ENCODE measurements around the gene TMEM220. TPM values are rescaled to one million over a fixed set of nuclear protein-coding genes. Genes with fewer than 3 reads are reported as not detected.

TMEM220 gene
- total RNA-seq, 2 experiments from 2014 or later = 2.9 to 3.2 TPM

- CTCF ChIA-PET = no interaction called here
- Histone ChIP-seq H3K4me3 (ENCODE audit: low read length) (no peak overlapping the region), H3K27me3 (ENCODE audit: control insufficient read depth in 1 of 2, insufficient read depth in 2 of 2, low read length in 2 of 2) (no peaks in the 10 kb centered on the region), H3K4me1 (ENCODE audit: insufficient read depth, low read length) (no peaks in the 10 kb centered on the region), H3K27ac (ENCODE audit: low read depth in 1 of 2, low read length in 2 of 2) (no peak overlapping the region), H3K9me3 (ENCODE audit: control insufficient read depth in 1 of 2, insufficient read depth in 1 of 2, low read length in 2 of 2) (no peaks in the 10 kb centered on the region), H3K36me3 (ENCODE audit: insufficient read depth, low read length) (no peaks in the 10 kb centered on the region)
- Mint-ChIP-seq H3K4me3 (no peak overlapping the region), H3K4me1 (ENCODE audit: low read depth) (no peaks in the 10 kb centered on the region), H3K27ac (no peak overlapping the region), H3K27me3 (peaks cover 4% of the 10 kb centered on the region), H3K36me3 (ENCODE audit: low read depth) (no peaks in the 10 kb centered on the region), H3K9me3 (no peaks in the 10 kb centered on the region)
- TF ChIP-seq CTCF (IDR thresholded peaks at IDR 0.05) = no peak
- DNase-seq = no peak
- intact Hi-C loops (cut with DNase I, micrococcal nuclease) = no loop called here
- POLR2A ChIA-PET = no interaction called here
- ATAC-seq (ENCODE audit: poor library complexity) = no peak
These were observed 21.7 kb upstream of the TMEM220 start for GRCh38 chr17:10751563-10751962.

GRCh38 chr17:10750210-10750609 is 20.4 kb upstream of the TMEM220 start:
- Histone ChIP-seq H3K27ac (ENCODE audit: low read depth in 1 of 2, low read length in 2 of 2) (no peak overlapping the region), H3K4me3 (ENCODE audit: low read length) (no peak overlapping the region), H3K36me3 (ENCODE audit: insufficient read depth, low read length) (no peaks in the 10 kb centered on the region), H3K4me1 (ENCODE audit: insufficient read depth, low read length) (no peaks in the 10 kb centered on the region), H3K9me3 (ENCODE audit: control insufficient read depth in 1 of 2, insufficient read depth in 1 of 2, low read length in 2 of 2) (no peaks in the 10 kb centered on the region), H3K27me3 (ENCODE audit: control insufficient read depth in 1 of 2, insufficient read depth in 2 of 2, low read length in 2 of 2) (no peaks in the 10 kb centered on the region)
- DNase-seq = no peak
- peaks cover 5% of the 10 kb centered on the region for H3K4me1 Mint-ChIP-seq (ENCODE audit: low read depth)
- no peak for TF ChIP-seq CTCF (IDR thresholded peaks at IDR 0.05)
- intact Hi-C loops (cut with DNase I, micrococcal nuclease) = no loop called here
- H3K36me3 Mint-ChIP-seq (ENCODE audit: low read depth) = no peaks in the 10 kb centered on the region
- H3K27me3 Mint-ChIP-seq = peaks cover 4% of the 10 kb centered on the region
- POLR2A ChIA-PET = no interaction called here
- H3K4me3 Mint-ChIP-seq = no peak overlapping the region
- CTCF ChIA-PET = no interaction called here
- no peak for ATAC-seq (ENCODE audit: poor library complexity)
- H3K27ac Mint-ChIP-seq = no peak overlapping the region
- H3K9me3 Mint-ChIP-seq = no peaks in the 10 kb centered on the region

- CTCF ChIA-PET = no interaction called here
- Histone ChIP-seq H3K36me3 (ENCODE audit: insufficient read depth, low read length) (no peaks in the 10 kb centered on the region), H3K4me3 (ENCODE audit: low read length) (no peak overlapping the region), H3K27ac (ENCODE audit: low read depth in 1 of 2, low read length in 2 of 2) (no peak overlapping the region), H3K4me1 (ENCODE audit: insufficient read depth, low read length) (peaks cover 4% of the 10 kb centered on the region), H3K27me3 (ENCODE audit: control insufficient read depth in 1 of 2, insufficient read depth in 2 of 2, low read length in 2 of 2) (no peaks in the 10 kb centered on the region), H3K9me3 (ENCODE audit: control insufficient read depth in 1 of 2, insufficient read depth in 1 of 2, low read length in 2 of 2) (no peaks in the 10 kb centered on the region)
- Mint-ChIP-seq H3K27ac (no peak overlapping the region), H3K36me3 (ENCODE audit: low read depth) (no peaks in the 10 kb centered on the region), H3K27me3 (peaks cover 4% of the 10 kb centered on the region), H3K4me3 (no peak overlapping the region), H3K9me3 (no peaks in the 10 kb centered on the region), H3K4me1 (ENCODE audit: low read depth) (peaks cover 19% of the 10 kb centered on the region)
- TF ChIP-seq CTCF (IDR thresholded peaks at IDR 0.05) = no peak
- intact Hi-C loops (cut with DNase I, micrococcal nuclease) = no loop called here
- DNase-seq (no peak), ATAC-seq (ENCODE audit: poor library complexity) (no peak)
- POLR2A ChIA-PET = no interaction called here
These were observed 18.8 kb upstream of the TMEM220 start for GRCh38 chr17:10748531-10749181.

Measured in CD4-positive, alpha-beta T cell (primary cell).